ENCODE data around the gene TBC1D9. TPM values are rescaled to one million over a fixed set of nuclear protein-coding genes. Genes with fewer than 3 reads are reported as not detected.

The TBC1D9 gene
- total RNA-seq, 1 experiment from 2014 or later, result 9.5 TPM

DNA sequence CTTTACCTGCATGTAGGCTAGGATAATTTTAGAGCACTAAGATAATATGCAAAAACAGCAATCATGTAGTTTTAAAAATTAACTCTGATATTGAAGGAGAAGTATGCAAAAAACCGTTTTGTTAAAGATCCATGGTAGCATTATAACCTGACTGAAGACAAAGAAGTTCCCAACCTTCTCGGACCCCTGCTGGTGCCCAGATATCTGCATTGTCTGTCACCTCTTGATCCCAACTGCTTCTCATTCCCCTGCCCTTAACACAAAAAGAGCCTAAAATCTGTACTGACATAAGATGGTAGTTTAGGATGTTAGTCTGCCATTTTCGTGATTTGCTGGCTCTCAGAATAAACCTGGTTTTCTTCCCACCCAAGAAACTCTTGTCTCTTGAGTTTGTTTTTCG is 125.9 kb downstream of the TBC1D9 start:
- no peak for DNase-seq (ENCODE audit: low read depth, low spot score)
- ChIA-PET CTCF (no interaction called here), POLR2A (no interaction called here), RAD21 (ENCODE audit: low non-redundant PET in 1 of 2, low total read pairs in 2 of 2, uncharacterized antibody in 2 of 2, unreplicated experiment in 2 of 2) (no interaction called here)
- H3K4me2 ChIP-seq (ENCODE audit: low read length), result no peak overlapping the region
- no peaks in the 10 kb centered on the region for H3K79me2 ChIP-seq (ENCODE audit: insufficient read depth, low read length)
- H2AFZ ChIP-seq (ENCODE audit: low read depth, low read length, poor library complexity, severe bottlenecking), result no peak overlapping the region
- no peak for TF ChIP-seq YY1 (IDR thresholded peaks at IDR 0.05; ENCODE audit: extremely low read depth, insufficient replicate concordance, low read depth, low read length)
- TF ChIP-seq CBX3 (IDR thresholded peaks at IDR 0.05; ENCODE audit: low read depth), result no peak
- TF ChIP-seq RAD21 (IDR thresholded peaks at IDR 0.05; ENCODE audit: low read depth), result no peak
- no peak for TF ChIP-seq EGR1 (IDR thresholded peaks at IDR 0.05; ENCODE audit: low read depth)
- TF ChIP-seq POLR2A (IDR thresholded peaks at IDR 0.05; ENCODE audit: borderline replicate concordance, extremely low read depth, insufficient read depth, insufficient read length), result no peak
- TF ChIP-seq REST (IDR thresholded peaks at IDR 0.05; ENCODE audit: low read depth), result no peak
- TF ChIP-seq ZFX (IDR thresholded peaks at IDR 0.05), result no peak
- TF ChIP-seq EZH2 (IDR thresholded peaks at IDR 0.05), result no peak
- no peak overlapping the region for H3K27ac ChIP-seq (ENCODE audit: low read depth, low read length)
- no peaks in the 10 kb centered on the region for H3K9me3 ChIP-seq (ENCODE audit: control insufficient read depth in 1 of 2, insufficient read depth in 1 of 2, low read depth in 1 of 2, low read length in 2 of 2)
- intact Hi-C loops (cut with micrococcal nuclease), result loop anchor here (10.0 kb wide), 1 partner anchor 615 kb away; no protein-coding TSS in a partner anchor
- H3K27me3 ChIP-seq (ENCODE audit: insufficient read depth, low read length), result no peaks in the 10 kb centered on the region
- no peak overlapping the region for H3K4me3 ChIP-seq (replicated peaks in 1 of 2; ENCODE audit: low read depth in 1 of 2, low read length in 2 of 2)
- peaks cover 2 to 4% of the 10 kb centered on the region in 2 experiments for H3K4me1 ChIP-seq (ENCODE audit: control insufficient read depth in 1 of 2, insufficient read depth in 2 of 2, low read length in 2 of 2)
- no peak for ATAC-seq
- BruUV-seq (replicated peaks), result no TSS peak
- H3K9ac ChIP-seq (ENCODE audit: low read length), result no peak overlapping the region
- H3K9me2 ChIP-seq (ENCODE audit: insufficient read depth), result no peaks in the 10 kb centered on the region
- no peaks in the 10 kb centered on the region for H3K36me3 ChIP-seq (ENCODE audit: control insufficient read depth in 1 of 2, insufficient read depth in 2 of 2, low read length in 2 of 2)
- no peaks in the 10 kb centered on the region for H4K20me1 ChIP-seq (ENCODE audit: insufficient read depth)

GRCh38 chr4:140628016-140628415 is 128.2 kb downstream of the TBC1D9 start:
- intact Hi-C loops (cut with micrococcal nuclease), result no loop called here
- CTCF ChIA-PET, result no interaction called here
- no TSS peak for BruUV-seq (replicated peaks)
- TF ChIP-seq SP1 (IDR thresholded peaks at IDR 0.05; ENCODE audit: low read depth) (no peak), FOSL1 (IDR thresholded peaks at IDR 0.05; ENCODE audit: low read depth) (no peak), CBX3 (IDR thresholded peaks at IDR 0.05; ENCODE audit: low read depth) (no peak), POLR2A (IDR thresholded peaks at IDR 0.05; ENCODE audit: borderline replicate concordance, extremely low read depth, insufficient read depth, insufficient read length) (no peak), ZFX (IDR thresholded peaks at IDR 0.05) (no peak), ELF1 (IDR thresholded peaks at IDR 0.05; ENCODE audit: borderline replicate concordance, low read depth) (no peak), REST (IDR thresholded peaks at IDR 0.05; ENCODE audit: low read depth) (no peak), CEBPB (IDR thresholded peaks at IDR 0.05; ENCODE audit: low read depth) (no peak), EZH2phosphoT487 (IDR thresholded peaks at IDR 0.05; ENCODE audit: borderline replicate concordance) (no peak), YY1 (IDR thresholded peaks at IDR 0.05; ENCODE audit: extremely low read depth, insufficient replicate concordance, low read depth, low read length) (no peak)
- TF ChIP-seq, protein P1, sequence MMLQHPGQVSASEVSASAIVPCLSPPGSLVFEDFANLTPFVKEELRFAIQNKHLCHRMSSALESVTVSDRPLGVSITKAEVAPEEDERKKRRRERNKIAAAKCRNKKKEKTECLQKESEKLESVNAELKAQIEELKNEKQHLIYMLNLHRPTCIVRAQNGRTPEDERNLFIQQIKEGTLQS (IDR thresholded peaks at IDR 0.05), result no peak

More at GRCh38 chr4:140628016-140628415, 128.2 kb downstream of the TBC1D9 start:
- no peak overlapping the region for H3K9ac ChIP-seq (ENCODE audit: low read length)
- no peak overlapping the region for H3K4me3 ChIP-seq (replicated peaks in 1 of 2; ENCODE audit: low read depth in 1 of 2, low read length in 2 of 2)
- no peak overlapping the region for H3K4me2 ChIP-seq (ENCODE audit: low read length)
- H4K20me1 ChIP-seq (ENCODE audit: insufficient read depth), result no peaks in the 10 kb centered on the region
- ATAC-seq (no peak), DNase-seq (ENCODE audit: low read depth, low spot score) (no peak)
- H3K4me1 ChIP-seq (ENCODE audit: control insufficient read depth in 1 of 2, insufficient read depth in 2 of 2, low read length in 2 of 2), result no peaks in the 10 kb centered on the region
- no peaks in the 10 kb centered on the region for H3K27me3 ChIP-seq (ENCODE audit: insufficient read depth, low read length)
- RAD21 ChIA-PET (ENCODE audit: low non-redundant PET in 1 of 2, low total read pairs in 2 of 2, uncharacterized antibody in 2 of 2, unreplicated experiment in 2 of 2), result no interaction called here
- POLR2A ChIA-PET, result no interaction called here
- H2AFZ ChIP-seq (ENCODE audit: low read depth, low read length, poor library complexity, severe bottlenecking), result no peak overlapping the region
- H3K9me3 ChIP-seq (ENCODE audit: control insufficient read depth in 1 of 2, insufficient read depth in 1 of 2, low read depth in 1 of 2, low read length in 2 of 2), result no peaks in the 10 kb centered on the region
- no peaks in the 10 kb centered on the region for H3K9me2 ChIP-seq (ENCODE audit: insufficient read depth)
- H3K27ac ChIP-seq (ENCODE audit: low read depth, low read length), result no peak overlapping the region
- H3K36me3 ChIP-seq (ENCODE audit: control insufficient read depth in 1 of 2, insufficient read depth in 2 of 2, low read length in 2 of 2), result no peaks in the 10 kb centered on the region
- H3K79me2 ChIP-seq (ENCODE audit: insufficient read depth, low read length), result no peaks in the 10 kb centered on the region
